ENCODE results near the gene BATF2.
A peak's percentile ranks its signal among the peaks of the same experiment; 100 is the strongest.
"Not testable (repeated sequence)": the region's sequence is repeated elsewhere in the genome, so short reads cannot be mapped to it uniquely, and the experiment has no call there.

BATF2 gene

GRCh38 chr11:64996710-64997380 lies at the start of gene BATF2:
BATF2 (minus strand) TSS chr11:64996971; CDS start chr11:64996914, 57 bp downstream.
- DNase-seq, result peak; percentile 82 to 85

GRCh38 chr11:65045728-65046127 lies 49.0 kb upstream of the BATF2 start:
- DNase-seq, result no peak

GRCh38 chr11:65045061-65045460 lies 48.3 kb upstream of the BATF2 start:
- no peak for DNase-seq

- no peak for DNase-seq
These were observed 47.2 kb upstream of the BATF2 start for GRCh38 chr11:65043881-65044501.

GRCh38 chr11:65042891-65043290 lies 46.1 kb upstream of the BATF2 start:
- DNase-seq, result no peak

- peak; percentile 96 to 98 for DNase-seq
These were observed 44.3 kb upstream of the BATF2 start, which contains the start of gene SAC3D1 for GRCh38 chr11:65040847-65041622. SAC3D1 (plus strand) TSS chr11:65041210; CDS start chr11:65041293, 83 bp downstream.

- no peak for DNase-seq
These were observed 43.7 kb upstream of the BATF2 start for GRCh38 chr11:65040520-65040846.

GRCh38 chr11:65036931-65037330 lies 40.2 kb upstream of the BATF2 start:
- no peak for DNase-seq

- DNase-seq, result no peak
These were observed 38.8 kb upstream of the BATF2 start for GRCh38 chr11:65035579-65035978.

GRCh38 chr11:65034423-65034822 lies 37.7 kb upstream of the BATF2 start:
- no peak for DNase-seq

GRCh38 chr11:65032216-65032615 lies 35.4 kb upstream of the BATF2 start:
- DNase-seq, result no peak

GRCh38 chr11:65027213-65028067 lies 30.7 kb upstream of the BATF2 start, which contains the start of gene SNX15:
SNX15 (plus strand) TSS chr11:65027439; CDS start chr11:65027538, 99 bp downstream.
- peak; percentile 93 to 94 for DNase-seq

- no peak for DNase-seq
These were observed 30.0 kb upstream of the BATF2 start for GRCh38 chr11:65026810-65027209.

- DNase-seq, result not testable (repeated sequence)
These were observed 26.7 kb upstream of the BATF2 start for GRCh38 chr11:65023502-65023901.

- no peak for DNase-seq
These were observed 24.7 kb upstream of the BATF2 start for GRCh38 chr11:65021509-65021908.

GRCh38 chr11:65021003-65021402 lies 24.2 kb upstream of the BATF2 start:
- DNase-seq, result no peak

GRCh38 chr11:65019824-65020223 lies 23.1 kb upstream of the BATF2 start:
- DNase-seq, result no peak

- no peak for DNase-seq
These were observed 21.2 kb upstream of the BATF2 start for GRCh38 chr11:65017937-65018336.

- DNase-seq, result no peak
These were observed 19.9 kb upstream of the BATF2 start for GRCh38 chr11:65016705-65017104.

GRCh38 chr11:65014726-65015227 lies 18.0 kb upstream of the BATF2 start:
- no peak for DNase-seq

- peak; percentile 77 to 88 for DNase-seq
These were observed 17.3 kb upstream of the BATF2 start, which contains the start of gene ARL2 for GRCh38 chr11:65013888-65014725. ARL2 (plus strand) TSS chr11:65014160; CDS start chr11:65014208, 48 bp downstream.

Measured in SHP77 (cell line).